ENCODE measurements around the gene COBL.

COBL gene

GRCh38 chr7:51160990-51161615 is 155.5 kb downstream of the COBL start:
- no peaks in the 10 kb centered on the region for H3K27me3 ChIP-seq (ENCODE audit: insufficient read depth, low read length)
- no peak overlapping the region for H3K9ac ChIP-seq (ENCODE audit: low read depth, low read length)
- H3K9me3 ChIP-seq (ENCODE audit: insufficient read depth, low read depth, low read length): no peaks in the 10 kb centered on the region
- H3K4me3 ChIP-seq (ENCODE audit: low read length): no peak overlapping the region
- H3K36me3 ChIP-seq (ENCODE audit: insufficient read depth, low read depth, low read length): no peaks in the 10 kb centered on the region
- H3K27ac ChIP-seq (ENCODE audit: low read length): no peak overlapping the region
- H3K4me1 ChIP-seq (ENCODE audit: insufficient read depth, low read length): peaks cover 6% of the 10 kb centered on the region; the same call in 1 of the 2 replicates

- no peak overlapping the region for H3K4me3 ChIP-seq (ENCODE audit: low read length)
- no peak overlapping the region for H3K9ac ChIP-seq (ENCODE audit: low read depth, low read length)
- no peaks in the 10 kb centered on the region for H3K9me3 ChIP-seq (ENCODE audit: insufficient read depth, low read depth, low read length)
- no peaks in the 10 kb centered on the region for H3K36me3 ChIP-seq (ENCODE audit: insufficient read depth, low read depth, low read length)
- H3K27ac ChIP-seq (ENCODE audit: low read length): no peak overlapping the region
- H3K4me1 ChIP-seq (ENCODE audit: insufficient read depth, low read length): peaks cover 6% of the 10 kb centered on the region; the same call in 1 of the 2 replicates
- no peaks in the 10 kb centered on the region for H3K27me3 ChIP-seq (ENCODE audit: insufficient read depth, low read length)
These were observed 156.2 kb downstream of the COBL start for GRCh38 chr7:51160411-51160810.

- H3K9me3 ChIP-seq (ENCODE audit: insufficient read depth, low read depth, low read length): no peaks in the 10 kb centered on the region
- peaks cover 6% of the 10 kb centered on the region; the same call in 1 of the 2 replicates for H3K4me1 ChIP-seq (ENCODE audit: insufficient read depth, low read length)
- no peak overlapping the region for H3K9ac ChIP-seq (ENCODE audit: low read depth, low read length)
- H3K27ac ChIP-seq (ENCODE audit: low read length): no peak overlapping the region
- no peaks in the 10 kb centered on the region for H3K36me3 ChIP-seq (ENCODE audit: insufficient read depth, low read depth, low read length)
- H3K4me3 ChIP-seq (ENCODE audit: low read length): no peak overlapping the region
- H3K27me3 ChIP-seq (ENCODE audit: insufficient read depth, low read length): no peaks in the 10 kb centered on the region
These were observed 157.7 kb downstream of the COBL start for GRCh38 chr7:51158742-51159445.

- H3K4me3 ChIP-seq (ENCODE audit: low read length): no peak overlapping the region
- no peak overlapping the region for H3K27ac ChIP-seq (ENCODE audit: low read length)
- H3K36me3 ChIP-seq (ENCODE audit: insufficient read depth, low read depth, low read length): no peaks in the 10 kb centered on the region
- no peaks in the 10 kb centered on the region for H3K9me3 ChIP-seq (ENCODE audit: insufficient read depth, low read depth, low read length)
- H3K4me1 ChIP-seq (ENCODE audit: insufficient read depth, low read length): peaks cover 6% of the 10 kb centered on the region; the same call in 1 of the 2 replicates
- no peak overlapping the region for H3K9ac ChIP-seq (ENCODE audit: low read depth, low read length)
- no peaks in the 10 kb centered on the region for H3K27me3 ChIP-seq (ENCODE audit: insufficient read depth, low read length)
These were observed 158.4 kb downstream of the COBL start for GRCh38 chr7:51158211-51158610.

GRCh38 chr7:51154201-51154600 is 162.4 kb downstream of the COBL start:
- peaks cover 1% of the 10 kb centered on the region; the same call in 1 of the 2 replicates for H3K9me3 ChIP-seq (ENCODE audit: insufficient read depth, low read depth, low read length)
- H3K4me3 ChIP-seq (ENCODE audit: low read length): no peak overlapping the region
- peaks cover 9% of the 10 kb centered on the region for H3K4me1 ChIP-seq (ENCODE audit: insufficient read depth, low read length)
- peaks cover under 1% of the 10 kb centered on the region; the same call in 1 of the 2 replicates for H3K36me3 ChIP-seq (ENCODE audit: insufficient read depth, low read depth, low read length)
- no peaks in the 10 kb centered on the region for H3K27me3 ChIP-seq (ENCODE audit: insufficient read depth, low read length)
- H3K9ac ChIP-seq (ENCODE audit: low read depth, low read length): no peak overlapping the region
- H3K27ac ChIP-seq (ENCODE audit: low read length): no peak overlapping the region

- Histone ChIP-seq H3K4me1 (ENCODE audit: insufficient read depth, low read length) (peaks cover 9% of the 10 kb centered on the region), H3K27me3 (ENCODE audit: insufficient read depth, low read length) (no peaks in the 10 kb centered on the region), H3K9ac (ENCODE audit: low read depth, low read length) (no peak overlapping the region), H3K9me3 (ENCODE audit: insufficient read depth, low read depth, low read length) (peaks cover 14% of the 10 kb centered on the region), H3K36me3 (ENCODE audit: insufficient read depth, low read depth, low read length) (peaks cover 5% of the 10 kb centered on the region; the same call in 1 of the 2 replicates), H3K27ac (ENCODE audit: low read length) (no peak overlapping the region), H3K4me3 (ENCODE audit: low read length) (no peak overlapping the region)
These were observed 163.9 kb downstream of the COBL start for GRCh38 chr7:51152706-51153200.

GRCh38 chr7:51151455-51151854 is 165.2 kb downstream of the COBL start:
- no peak overlapping the region for H3K27ac ChIP-seq (ENCODE audit: low read length)
- peaks cover 5% of the 10 kb centered on the region; the same call in 1 of the 2 replicates for H3K36me3 ChIP-seq (ENCODE audit: insufficient read depth, low read depth, low read length)
- peaks cover 9% of the 10 kb centered on the region for H3K4me1 ChIP-seq (ENCODE audit: insufficient read depth, low read length)
- H3K9me3 ChIP-seq (ENCODE audit: insufficient read depth, low read depth, low read length): peaks cover 26% of the 10 kb centered on the region
- H3K27me3 ChIP-seq (ENCODE audit: insufficient read depth, low read length): no peaks in the 10 kb centered on the region
- no peak overlapping the region for H3K4me3 ChIP-seq (ENCODE audit: low read length)
- H3K9ac ChIP-seq (ENCODE audit: low read depth, low read length): no peak overlapping the region

GRCh38 chr7:51150193-51150592 is 166.4 kb downstream of the COBL start:
- H3K9ac ChIP-seq (ENCODE audit: low read depth, low read length): no peak overlapping the region
- H3K4me3 ChIP-seq (ENCODE audit: low read length): no peak overlapping the region
- H3K4me1 ChIP-seq (ENCODE audit: insufficient read depth, low read length): peaks cover 9% of the 10 kb centered on the region
- peaks cover 5% of the 10 kb centered on the region; the same call in 1 of the 2 replicates for H3K36me3 ChIP-seq (ENCODE audit: insufficient read depth, low read depth, low read length)
- no peaks in the 10 kb centered on the region for H3K27me3 ChIP-seq (ENCODE audit: insufficient read depth, low read length)
- H3K9me3 ChIP-seq (ENCODE audit: insufficient read depth, low read depth, low read length): peaks cover 29% of the 10 kb centered on the region
- H3K27ac ChIP-seq (ENCODE audit: low read length): no peak overlapping the region

GRCh38 chr7:51148216-51148615 is 168.4 kb downstream of the COBL start:
- Histone ChIP-seq H3K9ac (ENCODE audit: low read depth, low read length) (no peak overlapping the region), H3K27ac (ENCODE audit: low read length) (no peak overlapping the region), H3K4me1 (ENCODE audit: insufficient read depth, low read length) (peaks cover 9% of the 10 kb centered on the region), H3K4me3 (ENCODE audit: low read length) (no peak overlapping the region), H3K27me3 (ENCODE audit: insufficient read depth, low read length) (no peaks in the 10 kb centered on the region), H3K36me3 (ENCODE audit: insufficient read depth, low read depth, low read length) (peaks cover 5% of the 10 kb centered on the region; the same call in 1 of the 2 replicates), H3K9me3 (ENCODE audit: insufficient read depth, low read depth, low read length) (peaks cover 29% of the 10 kb centered on the region)

- H3K27me3 ChIP-seq (ENCODE audit: insufficient read depth, low read length): no peaks in the 10 kb centered on the region
- H3K36me3 ChIP-seq (ENCODE audit: insufficient read depth, low read depth, low read length): peaks cover 5% of the 10 kb centered on the region; the same call in 1 of the 2 replicates
- no peak overlapping the region for H3K4me3 ChIP-seq (ENCODE audit: low read length)
- no peak overlapping the region for H3K9ac ChIP-seq (ENCODE audit: low read depth, low read length)
- peaks cover 2% of the 10 kb centered on the region; the same call in 1 of the 2 replicates for H3K4me1 ChIP-seq (ENCODE audit: insufficient read depth, low read length)
- H3K9me3 ChIP-seq (ENCODE audit: insufficient read depth, low read depth, low read length): peaks cover 29% of the 10 kb centered on the region
- H3K27ac ChIP-seq (ENCODE audit: low read length): no peak overlapping the region
These were observed 169.6 kb downstream of the COBL start for GRCh38 chr7:51146816-51147586.

GRCh38 chr7:51144178-51144577 is 172.4 kb downstream of the COBL start:
- H3K36me3 ChIP-seq (ENCODE audit: insufficient read depth, low read depth, low read length): peaks cover 5% of the 10 kb centered on the region; the same call in 1 of the 2 replicates
- H3K27ac ChIP-seq (ENCODE audit: low read length): no peak overlapping the region
- peaks cover 10% of the 10 kb centered on the region for H3K4me1 ChIP-seq (ENCODE audit: insufficient read depth, low read length)
- peaks cover 28% of the 10 kb centered on the region for H3K9me3 ChIP-seq (ENCODE audit: insufficient read depth, low read depth, low read length)
- no peak overlapping the region for H3K9ac ChIP-seq (ENCODE audit: low read depth, low read length)
- no peaks in the 10 kb centered on the region for H3K27me3 ChIP-seq (ENCODE audit: insufficient read depth, low read length)
- no peak overlapping the region for H3K4me3 ChIP-seq (ENCODE audit: low read length)
